ENCODE measurements around the gene TOR2A. TPM values are rescaled to one million over a fixed set of nuclear protein-coding genes. Genes with fewer than 3 reads are reported as not detected.
A peak's percentile ranks its signal among the peaks of the same experiment; 100 is the strongest.

The TOR2A gene
- polyA plus RNA-seq, 3 donors: 57.4 to 63.8 (median 60.0) TPM

GRCh38 chr9:127708952-127709587 lies 26.0 kb downstream of the TOR2A start:
- peaks cover 0 to 2% of the 10 kb centered on the region in 2 donors for H3K9me3 ChIP-seq (replicated peaks in 1 of 2; ENCODE audit: control insufficient read depth in 1 of 2, insufficient read depth in 1 of 2, low read length in 2 of 2)
- no peak overlapping the region for H3K4me2 ChIP-seq (replicated peaks; ENCODE audit: extremely low read depth, low read length, poor library complexity, severe bottlenecking)
- peaks cover 7% of the 10 kb centered on the region for H3K4me1 Mint-ChIP-seq
- H3K27ac ChIP-seq (ENCODE audit: low read depth in 1 of 2, low read length in 2 of 2): no peak overlapping the region
- H2AFZ ChIP-seq (ENCODE audit: insufficient read depth, low read depth, low read length, poor library complexity, severe bottlenecking): no peak overlapping the region
- 99% methylated on average over 7 of the region's 8 CpGs for WGBS (ENCODE audit: insufficient coverage)
- peaks cover 0 to 2% of the 10 kb centered on the region in 2 donors for H3K27me3 ChIP-seq (ENCODE audit: control insufficient read depth in 2 of 2, insufficient read depth in 2 of 2, low read length in 2 of 2)
- no peaks in the 10 kb centered on the region for H3K36me3 ChIP-seq (replicated peaks in 1 of 2; ENCODE audit: control insufficient read depth in 1 of 2, insufficient read depth in 2 of 2, low read length in 2 of 2)
- H4K20me1 ChIP-seq (ENCODE audit: insufficient read depth, low read length): no peaks in the 10 kb centered on the region
- peaks cover 2 to 7% (median 5%) of the 10 kb centered on the region in 7 donors for H3K9me3 Mint-ChIP-seq
- peaks cover 5 to 10% of the 10 kb centered on the region in 2 donors for H3K4me1 ChIP-seq (ENCODE audit: control insufficient read depth in 1 of 2, insufficient read depth in 2 of 2, low read length in 2 of 2)
- H3K9ac ChIP-seq (ENCODE audit: insufficient read depth, low read length, poor library complexity, severe bottlenecking): no peak overlapping the region
- DNase-seq: no peak
- intact Hi-C loops (cut with micrococcal nuclease): no loop called here
- no peak overlapping the region for H3K4me3 ChIP-seq (replicated peaks in 1 of 3; ENCODE audit: low read depth in 2 of 3, low read length in 3 of 3)
- H3K27ac Mint-ChIP-seq: no peak overlapping the region
- TF ChIP-seq CTCF (IDR thresholded peaks at IDR 0.05): no peak
- H3K79me2 ChIP-seq (ENCODE audit: insufficient read depth, low read length): no peaks in the 10 kb centered on the region
- peaks cover 8 to 24% (median 13%) of the 10 kb centered on the region in 3 donors for H3K27me3 Mint-ChIP-seq (ENCODE audit: low read depth in 3 of 3)
- peaks cover 2% of the 10 kb centered on the region in 2 donors for H3K36me3 Mint-ChIP-seq
- H3K4me3 Mint-ChIP-seq: no peak overlapping the region

- H3K27ac Mint-ChIP-seq: peak overlapping the region in 1 of 7 donors; percentile 53
Measured at GRCh38 chr9:127707766-127708165, 27.3 kb downstream of the TOR2A start.

More at GRCh38 chr9:127707766-127708165, 27.3 kb downstream of the TOR2A start:
- TF ChIP-seq CTCF (IDR thresholded peaks at IDR 0.05): no peak
- H3K4me3 ChIP-seq (replicated peaks in 1 of 3; ENCODE audit: low read depth in 2 of 3, low read length in 3 of 3): no peak overlapping the region
- Mint-ChIP-seq H3K9me3 (peaks cover 2 to 7% (median 5%) of the 10 kb centered on the region in 7 donors), H3K27me3 (ENCODE audit: low read depth in 3 of 3) (peaks cover 6 to 24% (median 13%) of the 10 kb centered on the region in 3 donors), H3K4me1 (peaks cover 10% of the 10 kb centered on the region), H3K36me3 (peaks cover 2% of the 10 kb centered on the region in 2 donors), H3K4me3 (no peak overlapping the region)
- intact Hi-C loops (cut with micrococcal nuclease): no loop called here
- 70% methylated on average over 4 of the region's 5 CpGs for WGBS (ENCODE audit: insufficient coverage)
- H2AFZ ChIP-seq (ENCODE audit: insufficient read depth, low read depth, low read length, poor library complexity, severe bottlenecking): no peak overlapping the region
- DNase-seq: no peak
- peaks cover 0 to 2% of the 10 kb centered on the region in 2 donors for H3K27me3 ChIP-seq (ENCODE audit: control insufficient read depth in 2 of 2, insufficient read depth in 2 of 2, low read length in 2 of 2)
- peaks cover 5 to 10% of the 10 kb centered on the region in 2 donors for H3K4me1 ChIP-seq (ENCODE audit: control insufficient read depth in 1 of 2, insufficient read depth in 2 of 2, low read length in 2 of 2)
- H3K36me3 ChIP-seq (replicated peaks in 1 of 2; ENCODE audit: control insufficient read depth in 1 of 2, insufficient read depth in 2 of 2, low read length in 2 of 2): no peaks in the 10 kb centered on the region
- H3K9me3 ChIP-seq (replicated peaks in 1 of 2; ENCODE audit: control insufficient read depth in 1 of 2, insufficient read depth in 1 of 2, low read length in 2 of 2): peaks cover 0 to 2% of the 10 kb centered on the region in 2 donors
- no peak overlapping the region for H3K9ac ChIP-seq (ENCODE audit: insufficient read depth, low read length, poor library complexity, severe bottlenecking)
- H4K20me1 ChIP-seq (ENCODE audit: insufficient read depth, low read length): no peaks in the 10 kb centered on the region
- H3K79me2 ChIP-seq (ENCODE audit: insufficient read depth, low read length): no peaks in the 10 kb centered on the region
- H3K27ac ChIP-seq (ENCODE audit: low read depth in 1 of 2, low read length in 2 of 2): no peak overlapping the region
- H3K4me2 ChIP-seq (replicated peaks; ENCODE audit: extremely low read depth, low read length, poor library complexity, severe bottlenecking): no peak overlapping the region

Measured in CD14-positive monocyte (primary cell).